SU-DHL-6 (cell line): ENCODE data around the gene DIAPH2.

Experiments used
- H2AFZ ChIP-seq: fragments of 200-600 bp; sonication (generic); 2 replicates; pipeline ENCODE4 v1.6.1; 2014; ENCODE audit warnings: low read depth, mild to moderate bottlenecking, moderate library complexity, mixed read lengths, antibody characterized with exemption, low read length; ENCODE audit not compliant: severe bottlenecking
- H3F3A ChIP-seq: fragments of 200-600 bp; shearing (Covaris generic); 2 replicates; pipeline ENCODE4 v1.6.0; 2016; ENCODE audit warnings: antibody characterized with exemption, mild to moderate bottlenecking; ENCODE audit not compliant: insufficient read depth
- H3K27ac ChIP-seq: fragments of 200-600 bp; sonication (generic); 2 replicates; pipeline ENCODE4 v1.5.1; 2016; ENCODE audit warnings: low read depth, mild to moderate bottlenecking, low read length, moderate library complexity, mixed read lengths
- H3K27me3 ChIP-seq: fragments of 200-600 bp; sonication (generic), shearing (Covaris generic); 2 replicates; pipeline ENCODE4 v1.6.0; 2014; ENCODE audit warnings: mild to moderate bottlenecking, low read length
- H3K36me3 ChIP-seq: fragments of 200-600 bp; sonication (generic); 2 replicates; pipeline ENCODE4 v1.6.1; 2014; ENCODE audit warnings: mild to moderate bottlenecking, low read length, mixed read lengths
- H3K4me2 ChIP-seq: fragments of 300-600, 200-600 bp; shearing (Covaris generic), sonication (generic); 2 replicates; pipeline ENCODE4 v1.6.0; 2014; ENCODE audit warnings: low read length, low read depth, mild to moderate bottlenecking; ENCODE audit not compliant: poor library complexity, severe bottlenecking
- H3K4me3 ChIP-seq: fragments of 200-600 bp; sonication (generic); 2 replicates; pipeline ENCODE4 v1.5.1; 2014; ENCODE audit warnings: antibody characterized with exemption, low read length, mild to moderate bottlenecking, mixed read lengths; ENCODE audit not compliant: insufficient read depth, poor library complexity, severe bottlenecking
- H3K79me2 ChIP-seq: fragments of 200-600 bp; sonication (generic); 2 replicates; pipeline ENCODE4 v1.6.1; 2014; ENCODE audit warnings: mild to moderate bottlenecking, low read length, moderate library complexity; ENCODE audit not compliant: insufficient read depth
- H3K9ac ChIP-seq: fragments of 200-600 bp; sonication (generic); 2 replicates; pipeline ENCODE4 v1.7.0; 2014; ENCODE audit warnings: mild to moderate bottlenecking, low read length
- H3K9me2 ChIP-seq: fragments of 200-600 bp; sonication (generic); replicated peaks from 2 replicates; pipeline ENCODE4 v1.6.1; 2014; ENCODE audit warnings: low read length; ENCODE audit not compliant: insufficient read depth
- H3K9me3 ChIP-seq: fragments of 200-600 bp; sonication (generic); 2 replicates; pipeline ENCODE4 v1.6.1; 2014; ENCODE audit warnings: low read length, mixed read lengths; ENCODE audit not compliant: insufficient read depth
- H4K20me1 ChIP-seq: fragments of 200-600 bp; sonication (generic); 2 replicates; pipeline ENCODE4 v1.6.1; 2014; ENCODE audit warnings: low read depth, mild to moderate bottlenecking, antibody characterized with exemption, low read length, moderate library complexity, mixed read lengths
- CTCF ChIP-seq: fragments of 200-600 bp; sonication (generic); IDR thresholded peaks from one replicate; pipeline ENCODE4 v1.5.1; 2017; ENCODE audit warnings: antibody characterized with exemption, mild to moderate bottlenecking, low read length, moderate library complexity; ENCODE audit not compliant: insufficient read depth, poor library complexity, severe bottlenecking
- EZH2phosphoT487 ChIP-seq: fragments of 200-600 bp; sonication (generic), shearing (Covaris generic); conservative IDR thresholded peaks from 2 replicates; pipeline ENCODE4 v1.6.1; 2018; ENCODE audit warnings: mild to moderate bottlenecking, antibody characterized with exemption, low read length, moderate library complexity, mixed read lengths

DIAPH2 gene

DNA sequence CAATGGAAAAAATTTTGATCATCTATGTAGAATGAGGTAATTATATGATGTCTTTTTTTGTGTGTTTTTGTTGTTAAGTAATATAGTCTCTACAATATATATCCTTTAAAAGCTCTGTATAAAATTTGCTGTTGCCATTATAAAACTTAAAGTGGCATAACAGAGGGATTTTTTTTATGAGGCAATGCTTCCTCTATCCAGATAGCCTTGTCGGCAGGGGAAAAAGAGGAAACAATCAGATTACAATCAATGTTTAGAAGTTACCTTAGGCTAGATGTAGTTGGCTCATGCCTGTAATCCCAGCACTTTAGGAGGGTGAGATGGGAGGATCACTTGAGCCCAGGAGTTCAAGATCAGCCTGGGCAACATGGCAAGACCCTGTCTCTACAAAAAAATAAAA lies 86.8 kb downstream of the DIAPH2 start:
- no peak overlapping the region for H3K4me3 ChIP-seq
- TF ChIP-seq EZH2phosphoT487 (no peak), CTCF (no peak)

DNA sequence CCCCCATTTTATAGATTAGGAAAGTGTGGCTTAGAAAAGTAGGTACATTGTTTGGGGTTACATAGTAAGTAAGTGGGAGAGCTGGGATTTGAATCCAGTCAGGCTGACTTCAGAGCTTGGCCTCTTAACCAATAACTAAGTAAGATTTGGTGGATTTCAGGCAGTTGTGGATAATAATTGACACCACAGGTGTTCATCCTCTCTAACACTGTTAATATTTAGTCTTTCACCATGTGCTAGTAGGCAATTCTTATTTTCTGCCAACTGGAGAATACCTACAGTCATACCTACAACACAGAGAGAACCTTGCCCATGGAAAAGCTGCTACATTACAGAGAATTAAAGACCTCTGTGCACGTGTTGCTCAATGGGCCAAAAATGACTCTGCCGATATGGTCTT lies 89.5 kb downstream of the DIAPH2 start:
- no peaks in the 10 kb centered on the region for H3K27me3 ChIP-seq
- H3K9ac ChIP-seq, result no peak overlapping the region
- TF ChIP-seq EZH2phosphoT487 (no peak), CTCF (no peak)
- no peak overlapping the region for H2AFZ ChIP-seq
- H4K20me1 ChIP-seq, result no peaks in the 10 kb centered on the region
- no peaks in the 10 kb centered on the region for H3K9me3 ChIP-seq
- no peak overlapping the region for H3K27ac ChIP-seq
- no peaks in the 10 kb centered on the region for H3K36me3 ChIP-seq
- H3K9me2 ChIP-seq, result no peaks in the 10 kb centered on the region
- H3K4me2 ChIP-seq, result no peak overlapping the region
- no peaks in the 10 kb centered on the region for H3F3A ChIP-seq
- no peaks in the 10 kb centered on the region for H3K79me2 ChIP-seq
- H3K4me3 ChIP-seq, result no peak overlapping the region

More for the DNA sequence above, 86.8 kb downstream of the DIAPH2 start:
- Histone ChIP-seq H3K36me3 (no peaks in the 10 kb centered on the region), H3K9me2 (no peaks in the 10 kb centered on the region), H3K79me2 (no peaks in the 10 kb centered on the region), H2AFZ (no peak overlapping the region), H3K4me2 (no peak overlapping the region), H3F3A (no peaks in the 10 kb centered on the region; the same call in 1 of the 2 replicates), H4K20me1 (no peaks in the 10 kb centered on the region), H3K27ac (no peak overlapping the region), H3K27me3 (no peaks in the 10 kb centered on the region), H3K9me3 (no peaks in the 10 kb centered on the region), H3K9ac (no peak overlapping the region)

DNA sequence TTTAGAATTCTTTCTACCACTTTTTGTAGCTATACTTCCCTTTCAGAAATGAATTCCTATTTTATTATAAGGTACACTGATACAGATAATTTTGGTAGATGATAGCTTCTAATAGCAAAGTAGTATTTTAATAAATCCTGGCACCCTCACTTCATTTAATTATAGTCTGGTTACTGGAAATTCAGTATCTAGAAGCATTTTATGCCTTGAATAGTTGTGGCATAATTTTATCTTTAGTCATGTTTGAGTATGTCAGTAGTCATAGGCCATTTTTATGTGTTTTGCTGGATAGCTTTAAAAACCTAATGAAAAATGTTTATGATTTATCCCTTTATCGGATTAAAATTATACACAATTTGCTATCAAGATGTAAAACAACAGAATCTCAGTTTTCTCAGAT lies 92.3 kb downstream of the DIAPH2 start:
- Histone ChIP-seq H3K79me2 (no peaks in the 10 kb centered on the region), H2AFZ (no peak overlapping the region), H3K9me3 (no peaks in the 10 kb centered on the region), H3K4me2 (no peak overlapping the region), H4K20me1 (no peaks in the 10 kb centered on the region), H3K4me3 (no peak overlapping the region), H3K9ac (no peak overlapping the region), H3F3A (no peaks in the 10 kb centered on the region), H3K36me3 (no peaks in the 10 kb centered on the region), H3K9me2 (no peaks in the 10 kb centered on the region), H3K27me3 (no peaks in the 10 kb centered on the region), H3K27ac (no peak overlapping the region)
- TF ChIP-seq EZH2phosphoT487, result no peak
- no peak for TF ChIP-seq CTCF
